Nephron (organoid): ENCODE measurements around the gene TPGS1.
A peak's percentile ranks its signal among the peaks of the same experiment; 100 is the strongest.

Experiments used
- H3K27ac Mint-ChIP-seq, 3 experiments: 2 replicates each; pipeline ENCODE4 v1.8.0; 2020; ENCODE audit warnings: mixed read lengths in 3 of 3, mild to moderate bottlenecking in 2 of 3, moderate library complexity in 1 of 3
- H3K27me3 Mint-ChIP-seq: 2 replicates; pipeline ENCODE4 v1.8.0; 2021; ENCODE audit warnings: low read depth, mild to moderate bottlenecking, moderate library complexity, mixed read lengths
- H3K36me3 Mint-ChIP-seq: 2 replicates; pipeline ENCODE4 v1.8.0; 2020; ENCODE audit warnings: low read depth, mixed read lengths
- H3K4me1 Mint-ChIP-seq: 2 replicates; pipeline ENCODE4 v1.8.0; 2020; ENCODE audit warnings: mixed read lengths
- H3K4me3 Mint-ChIP-seq, 3 experiments: 2 replicates each; pipeline ENCODE4 v1.8.0; 2020; ENCODE audit warnings: mild to moderate bottlenecking in 3 of 3, mixed read lengths in 3 of 3, moderate library complexity in 2 of 3
- H3K9me3 Mint-ChIP-seq: 2 replicates; pipeline ENCODE4 v1.8.0; 2020; ENCODE audit warnings: mixed read lengths
- CTCF ChIP-seq, 3 experiments: fragments of 200-600 bp; sonication (generic); IDR thresholded peaks; one replicate each; pipeline ENCODE4 v1.5.0; 2021; ENCODE audit warnings: antibody characterized with exemption in 3 of 3; ENCODE audit not compliant: unreplicated experiment in 3 of 3

Gene TPGS1

GRCh38 chr19:460877-461720 lies 46.2 kb upstream of the TPGS1 start, which contains the start of gene SHC2:
Gene SHC2 (minus strand): TSS chr19:461033. CDS start chr19:460996, 37 bp downstream.
- Mint-ChIP-seq H3K27ac (peak within 1 kb of the TSS; percentile 92 to 97 (median 97)), H3K4me1 (peaks cover 9% of the 10 kb centered on the region), H3K36me3 (peaks cover 10% of the 10 kb centered on the region), H3K27me3 (peaks cover 11% of the 10 kb centered on the region), H3K4me3 (peak within 1 kb of the TSS; percentile 90 to 97 (median 97)), H3K9me3 (no peaks in the 10 kb centered on the region)
- TF ChIP-seq CTCF (IDR thresholded peaks at IDR 0.05; ENCODE audit: unreplicated experiment in 3 of 3) = no peak

- Mint-ChIP-seq H3K27ac (peak overlapping the region in 1 of 3 experiments; percentile 58), H3K4me1 (peaks cover 9% of the 10 kb centered on the region), H3K36me3 (peaks cover 6% of the 10 kb centered on the region), H3K9me3 (no peaks in the 10 kb centered on the region), H3K4me3 (peak overlapping the region; percentile 79 to 80 (median 79)), H3K27me3 (peaks cover 6% of the 10 kb centered on the region)
- no peak for TF ChIP-seq CTCF (IDR thresholded peaks at IDR 0.05; ENCODE audit: unreplicated experiment in 3 of 3)
Measured at GRCh38 chr19:461721-462551, 45.4 kb upstream of the TPGS1 start.

- no peaks in the 10 kb centered on the region for H3K9me3 Mint-ChIP-seq
- H3K27me3 Mint-ChIP-seq = peaks cover 13% of the 10 kb centered on the region
- H3K4me3 Mint-ChIP-seq = peak overlapping the region in 2 of 3 experiments; percentile 25 to 34
- TF ChIP-seq CTCF (IDR thresholded peaks at IDR 0.05; ENCODE audit: unreplicated experiment in 3 of 3) = no peak
- H3K27ac Mint-ChIP-seq = no peak overlapping the region
- no peaks in the 10 kb centered on the region for H3K36me3 Mint-ChIP-seq
- H3K4me1 Mint-ChIP-seq = peaks cover 4% of the 10 kb centered on the region
Measured at GRCh38 chr19:463483-464207, 43.7 kb upstream of the TPGS1 start.

- Mint-ChIP-seq H3K4me3 (peak overlapping the region in 2 of 3 experiments; percentile 1 to 50), H3K9me3 (no peaks in the 10 kb centered on the region), H3K27ac (no peak overlapping the region), H3K36me3 (no peaks in the 10 kb centered on the region), H3K27me3 (peaks cover 14% of the 10 kb centered on the region), H3K4me1 (peaks cover 4% of the 10 kb centered on the region)
- no peak for TF ChIP-seq CTCF (IDR thresholded peaks at IDR 0.05; ENCODE audit: unreplicated experiment in 3 of 3)
Measured at GRCh38 chr19:464208-464545, 43.1 kb upstream of the TPGS1 start.

- H3K27ac Mint-ChIP-seq = no peak overlapping the region
- TF ChIP-seq CTCF (IDR thresholded peaks at IDR 0.05; ENCODE audit: unreplicated experiment in 3 of 3) = no peak
- no peaks in the 10 kb centered on the region for H3K36me3 Mint-ChIP-seq
- H3K4me3 Mint-ChIP-seq = no peak overlapping the region
- peaks cover 17% of the 10 kb centered on the region for H3K27me3 Mint-ChIP-seq
- H3K4me1 Mint-ChIP-seq = no peaks in the 10 kb centered on the region
- no peaks in the 10 kb centered on the region for H3K9me3 Mint-ChIP-seq
Measured at GRCh38 chr19:465056-465816, 42.1 kb upstream of the TPGS1 start.
